HCT116 (cell line): ENCODE data around the gene FBXL4. TPM values are rescaled to one million over a fixed set of nuclear protein-coding genes. Genes with fewer than 3 reads are reported as not detected.

Experiments
- ATAC-seq: fragments of 200-7000 bp; cut with Tn5 transposase; 2 replicates; pipeline ENCODE4 v1.9.1; 2020; ENCODE audit warnings: mild to moderate bottlenecking, moderate library complexity
- BruUV-seq: library from RNA; stranded (reverse); fragments of 400-500 nt; replicated peaks from 2 replicates; lab custom pipeline; 2021; lab: Mats Ljungman, UMichigan
- CTCF ChIA-PET: fragments of 300-600 bp; sonication (Branson Sonifier 250); formaldehyde crosslinking; loops from one replicate; lab custom pipeline; 2021; ENCODE audit warnings: antibody characterized with exemption; lab: Charles Lee
- POLR2A ChIA-PET: fragments of 300-600, 350-600 bp; sonication (Branson Sonifier 250); formaldehyde crosslinking; loops from one replicate; lab custom pipeline; 2021; ENCODE audit warnings: antibody characterized with exemption; lab: Charles Lee
- RAD21 ChIA-PET, 2 experiments: fragments of 300-600 bp; sonication (Branson Sonifier 250); formaldehyde crosslinking; loops; one replicate each; lab custom pipeline; 2023; ENCODE audit warnings: low total read pairs in 2 of 2; ENCODE audit not compliant: uncharacterized antibody in 2 of 2, unreplicated experiment in 2 of 2, low non-redundant PET in 1 of 2; lab: Charles Lee
- DNase-seq: peaks from one replicate; pipeline ENCODE4 v3.0.0-alpha.2; 2010; ENCODE audit warnings: low read depth, low spot score
- H2AFZ ChIP-seq: fragments of 200-600 bp; shearing (Covaris generic), sonication (generic); 2 replicates; pipeline ENCODE4 v1.6.1; 2017; ENCODE audit warnings: low read depth, mixed run types, mixed read lengths, antibody characterized with exemption, low read length; ENCODE audit not compliant: poor library complexity, severe bottlenecking
- H3K27ac ChIP-seq: 2 replicates; pipeline ENCODE4 v1.5.1; 2012; ENCODE audit warnings: low read depth, low read length
- H3K27me3 ChIP-seq: fragments of 200-600 bp; sonication (generic); 2 replicates; pipeline ENCODE4 v1.6.1; 2016; ENCODE audit warnings: mixed run types, low read length, mixed read lengths; ENCODE audit not compliant: insufficient read depth
- H3K36me3 ChIP-seq, 2 experiments: fragments of 200-500 bp in 1 of 2; fragments of 200-600 bp in 1 of 2; sonication (Bioruptor generic) in 1 of 2; sonication (generic) in 1 of 2; 2 replicates each; pipeline versions ENCODE4 v1.5.1 to v1.6.1; 2014 to 2016; ENCODE audit warnings: low read length in 2 of 2, inconsistent platforms in 1 of 2, mixed read lengths in 1 of 2, mixed run types in 1 of 2; ENCODE audit not compliant: insufficient read depth in 2 of 2, control insufficient read depth in 1 of 2
- H3K4me1 ChIP-seq, 2 experiments: fragments of 200-600 bp in 1 of 2; sonication (generic) in 1 of 2; 2 replicates each; pipeline versions ENCODE4 v1.5.1 to v1.6.1; 2012 to 2017; ENCODE audit warnings: low read length in 2 of 2, inconsistent platforms in 1 of 2, mild to moderate bottlenecking in 1 of 2, mixed read lengths in 1 of 2, mixed run types in 1 of 2, moderate library complexity in 1 of 2; ENCODE audit not compliant: insufficient read depth in 2 of 2, control insufficient read depth in 1 of 2
- H3K4me2 ChIP-seq: fragments of 200-600 bp; sonication (generic); 2 replicates; pipeline ENCODE4 v1.6.1; 2017; ENCODE audit warnings: mixed run types, low read length, mixed read lengths
- H3K4me3 ChIP-seq, 2 experiments: fragments of 200-600 bp in 1 of 2; sonication (generic) in 1 of 2; replicated peaks in 1 of 2; 2 replicates each; pipeline ENCODE4 v1.5.1; 2011 to 2016; ENCODE audit warnings: low read length in 2 of 2, control low read depth in 1 of 2, low read depth in 1 of 2, mild to moderate bottlenecking in 1 of 2, mixed read lengths in 1 of 2, mixed run types in 1 of 2
- H3K79me2 ChIP-seq: fragments of 200-600 bp; sonication (generic); 2 replicates; pipeline ENCODE4 v1.6.1; 2017; ENCODE audit warnings: mild to moderate bottlenecking, mixed run types, low read length, moderate library complexity, mixed read lengths; ENCODE audit not compliant: insufficient read depth
- H3K9ac ChIP-seq: fragments of 200-600 bp; sonication (generic); 2 replicates; pipeline ENCODE4 v1.6.1; 2016; ENCODE audit warnings: low read length, mixed read lengths
- H3K9me2 ChIP-seq: fragments of 200-600 bp; sonication (generic), shearing (Covaris generic); 2 replicates; pipeline ENCODE4 v1.6.1; 2017; ENCODE audit warnings: mixed run types, mild to moderate bottlenecking, moderate library complexity; ENCODE audit not compliant: insufficient read depth
- H3K9me3 ChIP-seq, 2 experiments: fragments of 200-500 bp in 1 of 2; fragments of 200-600 bp in 1 of 2; sonication (Bioruptor generic) in 1 of 2; sonication (generic) in 1 of 2; 2 replicates each; pipeline ENCODE4 v1.6.1; 2014 to 2017; ENCODE audit warnings: low read length in 2 of 2, mixed read lengths in 2 of 2, inconsistent platforms in 1 of 2, low read depth in 1 of 2, mild to moderate bottlenecking in 1 of 2, mixed run types in 1 of 2, moderate library complexity in 1 of 2; ENCODE audit not compliant: control insufficient read depth in 1 of 2, insufficient read depth in 1 of 2
- H4K20me1 ChIP-seq: fragments of 200-600 bp; sonication (generic), shearing (Covaris generic); 2 replicates; pipeline ENCODE4 v1.6.1; 2017; ENCODE audit warnings: mixed run types, mild to moderate bottlenecking, moderate library complexity; ENCODE audit not compliant: insufficient read depth
- CBX3 ChIP-seq: IDR thresholded peaks from 2 replicates; pipeline ENCODE4 v1.6.1; 2012; ENCODE audit warnings: low read depth
- CEBPB ChIP-seq: IDR thresholded peaks from 2 replicates; pipeline ENCODE4 v1.6.1; 2012; ENCODE audit warnings: low read depth
- EZH2phosphoT487 ChIP-seq: fragments of 200-600 bp; IDR thresholded peaks from 2 replicates; pipeline ENCODE4 v1.6.1; 2018; ENCODE audit warnings: antibody characterized with exemption, borderline replicate concordance
- JUND ChIP-seq: IDR thresholded peaks from 2 replicates; pipeline ENCODE4 v1.6.1; 2012
- MAX ChIP-seq: IDR thresholded peaks from 2 replicates; pipeline ENCODE4 v1.6.1; 2012
- POLR2AphosphoS5 ChIP-seq: IDR thresholded peaks from 2 replicates; pipeline ENCODE4 v1.6.1; 2011; ENCODE audit warnings: mild to moderate bottlenecking, low read depth, low read length, moderate library complexity
- RAD21 ChIP-seq: IDR thresholded peaks from 2 replicates; pipeline ENCODE4 v1.6.1; 2012; ENCODE audit warnings: low read depth, mild to moderate bottlenecking
- SIN3A ChIP-seq: IDR thresholded peaks from 2 replicates; pipeline ENCODE4 v1.6.1; 2012; ENCODE audit warnings: low read depth
- SP1 ChIP-seq: IDR thresholded peaks from 2 replicates; pipeline ENCODE4 v1.6.1; 2012; ENCODE audit warnings: low read depth
- YY1 ChIP-seq: IDR thresholded peaks from 2 replicates; pipeline ENCODE4 v1.6.1; 2011; ENCODE audit warnings: low read length, low read depth, moderate library complexity, mild to moderate bottlenecking; ENCODE audit not compliant: insufficient replicate concordance; ENCODE audit errors: extremely low read depth
- ZBTB33 ChIP-seq: IDR thresholded peaks from 2 replicates; pipeline ENCODE4 v1.6.1; 2011; ENCODE audit warnings: mild to moderate bottlenecking, low read length, moderate library complexity; ENCODE audit not compliant: insufficient replicate concordance; ENCODE audit errors: extremely low read depth
- ZFX ChIP-seq: fragments of 450-650 bp; IDR thresholded peaks from 2 replicates; pipeline ENCODE4 v1.6.1; 2017
- intact Hi-C: fragments of 100-400 bp; cut with micrococcal nuclease; formaldehyde crosslinking; loops from 2 replicates; pipeline ENCODE4 v1.10.0; 2022
- total RNA-seq: library from RNA; stranded (reverse); gene quantifications from one replicate; pipeline ENCODE4 v1.2.1, GENCODE V29; 2021; ENCODE audit not compliant: unreplicated experiment

FBXL4 gene
- total RNA-seq, 1 experiment from 2014 or later: 15.7 TPM

GRCh38 chr6:98848539-98849242 is 99.1 kb downstream of the FBXL4 start:
- no peak overlapping the region for H3K4me3 ChIP-seq
- no peak overlapping the region for H2AFZ ChIP-seq
- no peaks in the 10 kb centered on the region for H4K20me1 ChIP-seq
- H3K36me3 ChIP-seq: no peaks in the 10 kb centered on the region
- no peak for DNase-seq
- ChIA-PET POLR2A (no interaction called here), CTCF (no interaction called here), RAD21 (no interaction called here)
- BruUV-seq: no TSS peak
- no peak overlapping the region for H3K9ac ChIP-seq
- no peak overlapping the region for H3K27ac ChIP-seq
- H3K79me2 ChIP-seq: no peaks in the 10 kb centered on the region
- intact Hi-C loops: loop anchor here (5.0 to 10.0 kb wide), 5 partner anchors 269 to 1781 kb away; no protein-coding TSS in a partner anchor
- no peaks in the 10 kb centered on the region for H3K9me3 ChIP-seq
- no peak for ATAC-seq
- H3K4me1 ChIP-seq: no peaks in the 10 kb centered on the region
- H3K27me3 ChIP-seq: no peaks in the 10 kb centered on the region
- no peak for TF ChIP-seq CEBPB
- TF ChIP-seq YY1: no peak
- no peak for TF ChIP-seq EZH2phosphoT487
- no peak for TF ChIP-seq ZBTB33
- no peak for TF ChIP-seq MAX
- no peak for TF ChIP-seq RAD21
- no peak for TF ChIP-seq ZFX
- TF ChIP-seq POLR2AphosphoS5: no peak
- no peak for TF ChIP-seq JUND
- no peak for TF ChIP-seq SIN3A
- no peak for TF ChIP-seq SP1
- no peak for TF ChIP-seq CBX3
- no peaks in the 10 kb centered on the region for H3K9me2 ChIP-seq
- no peak overlapping the region for H3K4me2 ChIP-seq
